ENCODE data around the gene PSMF1. TPM values are rescaled to one million over a fixed set of nuclear protein-coding genes. Genes with fewer than 3 reads are reported as not detected.
A peak's percentile ranks its signal among the peaks of the same experiment; 100 is the strongest.

Gene PSMF1
- total and polyA plus RNA-seq, 12 donors, result 24.8 to 363 (median 122) TPM

GRCh38 chr20:1112908-1113307 is 5.5 kb upstream of the PSMF1 start:
- no peaks in the 10 kb centered on the region for H3K27me3 ChIP-seq
- H3K4me1 ChIP-seq (replicated peaks in 1 of 2), result peaks cover 3 to 4% of the 10 kb centered on the region in 2 donors
- 82 to 92% (median 89%) methylated on average over 5 of the region's 5 CpGs for WGBS, 4 donors
- no peaks in the 10 kb centered on the region for H3K9me3 ChIP-seq (replicated peaks in 1 of 3)
- H3K36me3 ChIP-seq (replicated peaks in 1 of 2), result no peaks in the 10 kb centered on the region
- no peak for DNase-seq
- no peak overlapping the region for H3K4me3 ChIP-seq
- TF ChIP-seq CTCF (IDR thresholded peaks at IDR 0.05), result no peak
- TF ChIP-seq POLR2A (IDR thresholded peaks at IDR 0.05), result no peak
- no peak overlapping the region for H3K27ac ChIP-seq
- intact Hi-C loops (cut with DNase I), result loop anchor here in 1 of 2 donors (10.0 kb wide), 1 partner anchor 288 kb away; no protein-coding TSS in a partner anchor

GRCh38 chr20:1118004-1118335 is 432 bp upstream of the PSMF1 start:
- peaks cover 34 to 46% of the 10 kb centered on the region in 2 donors for H3K4me1 ChIP-seq (replicated peaks in 1 of 2)
- no peaks in the 10 kb centered on the region for H3K9me3 ChIP-seq (replicated peaks in 1 of 3)
- no peaks in the 10 kb centered on the region for H3K36me3 ChIP-seq (replicated peaks in 1 of 2)
- peak overlapping the region in 3 of 4 donors; percentile 74 to 95 (median 94) for H3K4me3 ChIP-seq
- no peak for DNase-seq
- 23 to 35% (median 27%) methylated on average over 13 of the region's 13 CpGs for WGBS, 4 donors
- no peaks in the 10 kb centered on the region for H3K27me3 ChIP-seq
- intact Hi-C loops (cut with DNase I), result loop anchor here in 1 of 2 donors (10.0 kb wide), 1 partner anchor 293 kb away; no protein-coding TSS in a partner anchor
- no peak for TF ChIP-seq POLR2A (IDR thresholded peaks at IDR 0.05)
- TF ChIP-seq CTCF (IDR thresholded peaks at IDR 0.05), result no peak
- peak overlapping the region in 3 of 5 donors; percentile 53 to 82 (median 71) for H3K27ac ChIP-seq

- Histone ChIP-seq H3K4me3 (peak overlapping the region; percentile 13 to 95 (median 84)), H3K36me3 (replicated peaks in 1 of 2) (no peaks in the 10 kb centered on the region), H3K4me1 (replicated peaks in 1 of 2) (peaks cover 40 to 53% of the 10 kb centered on the region in 2 donors), H3K27me3 (no peaks in the 10 kb centered on the region), H3K27ac (peak overlapping the region in 3 of 5 donors; percentile 69 to 82 (median 71)), H3K9me3 (replicated peaks in 1 of 3) (no peaks in the 10 kb centered on the region)
- TF ChIP-seq POLR2A (IDR thresholded peaks at IDR 0.05) (no peak), CTCF (IDR thresholded peaks at IDR 0.05) (no peak)
- DNase-seq, result no peak
- WGBS, 4 donors, result 9 to 13% (median 11%) methylated on average over 7 to 8 of the region's 8 CpGs
- intact Hi-C loops (cut with DNase I), result loop anchor here in 1 of 2 donors (10.0 kb wide), 1 partner anchor 294 kb away; no protein-coding TSS in a partner anchor
Observed at GRCh38 chr20:1119128-1119505, 715 bp downstream of the PSMF1 start.

GRCh38 chr20:1119524-1119923 is 1.1 kb downstream of the PSMF1 start:
- no peaks in the 10 kb centered on the region for H3K9me3 ChIP-seq (replicated peaks in 1 of 3)
- peak overlapping the region in 3 of 5 donors; percentile 69 to 82 (median 71) for H3K27ac ChIP-seq
- no peaks in the 10 kb centered on the region for H3K36me3 ChIP-seq (replicated peaks in 1 of 2)
- no peak for DNase-seq
- H3K4me3 ChIP-seq, result peak overlapping the region in 2 of 4 donors; percentile 74 to 94
- H3K4me1 ChIP-seq (replicated peaks in 1 of 2), result peaks cover 40 to 53% of the 10 kb centered on the region in 2 donors
- H3K27me3 ChIP-seq, result no peaks in the 10 kb centered on the region
- TF ChIP-seq CTCF (IDR thresholded peaks at IDR 0.05), result no peak
- no peak for TF ChIP-seq POLR2A (IDR thresholded peaks at IDR 0.05)
- intact Hi-C loops (cut with DNase I), result loop anchor here in 1 of 2 donors (10.0 kb wide), 1 partner anchor 295 kb away; no protein-coding TSS in a partner anchor
- 21 to 41% (median 30%) methylated on average over 3 of the region's 3 CpGs for WGBS, 4 donors
